A549 treated with GW870086 at 1 μM for 4 hours (cell line): ENCODE measurements around the gene SDR39U1. TPM values are rescaled to one million over a fixed set of nuclear protein-coding genes. Genes with fewer than 3 reads are reported as not detected.

Experiments
- total RNA-seq: library from RNA; stranded (reverse); fragments of 200-300 nt; extraction: Qiagen RNA extraction; gene quantifications from 5 replicates; pipeline ENCODE4 v1.2.3, GENCODE V29; 2022; ENCODE audit warnings: low read depth

SDR39U1 gene, protein sequence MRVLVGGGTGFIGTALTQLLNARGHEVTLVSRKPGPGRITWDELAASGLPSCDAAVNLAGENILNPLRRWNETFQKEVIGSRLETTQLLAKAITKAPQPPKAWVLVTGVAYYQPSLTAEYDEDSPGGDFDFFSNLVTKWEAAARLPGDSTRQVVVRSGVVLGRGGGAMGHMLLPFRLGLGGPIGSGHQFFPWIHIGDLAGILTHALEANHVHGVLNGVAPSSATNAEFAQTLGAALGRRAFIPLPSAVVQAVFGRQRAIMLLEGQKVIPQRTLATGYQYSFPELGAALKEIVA
- total RNA-seq, result 42.3 to 50.6 TPM (median 48.6 TPM) in 5 replicates

DNA sequence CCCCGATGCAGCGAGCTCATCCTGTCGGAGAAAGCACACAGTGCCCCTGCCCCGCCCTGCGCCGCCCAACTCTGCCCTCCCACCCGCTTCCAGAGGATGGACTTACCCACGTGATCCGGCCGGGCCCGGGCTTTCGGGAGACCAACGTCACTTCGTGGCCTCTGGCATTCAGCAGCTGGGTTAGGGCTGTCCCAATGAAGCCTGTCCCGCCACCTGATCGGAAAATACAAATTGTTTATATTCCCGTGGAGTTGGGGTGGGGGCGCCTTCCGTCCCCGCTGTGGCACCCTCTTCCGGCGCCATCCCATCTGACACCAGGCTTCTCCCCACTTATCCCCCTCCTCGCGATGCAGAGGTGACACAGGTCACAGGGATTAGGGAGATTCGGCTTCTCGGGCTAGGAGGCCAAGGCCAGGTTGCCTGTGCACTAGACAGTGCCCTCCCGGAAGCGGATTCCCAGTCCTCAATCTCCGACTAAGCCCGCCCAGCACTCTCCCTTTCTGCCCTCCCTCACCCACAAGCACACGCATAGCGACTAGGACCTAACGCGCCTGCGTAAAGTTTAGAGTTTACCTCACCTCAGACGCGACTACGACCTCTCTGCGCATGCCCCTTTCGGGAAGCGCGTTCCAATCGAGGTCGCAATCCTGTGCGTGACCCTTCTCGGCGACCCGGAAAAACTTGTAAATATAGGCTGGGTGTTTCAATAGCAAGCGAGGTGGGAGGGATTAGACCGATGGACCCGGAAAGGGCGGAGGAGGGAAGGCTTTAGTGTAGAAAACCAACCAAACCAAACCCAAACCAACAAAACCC lies at the start of gene SDR39U1:
Gene SDR39U1, minus strand, starts transcription at position 537 of the 813 bp plus-strand sequence. Its CDS starts 7 bp downstream, at position 530.

DNA sequence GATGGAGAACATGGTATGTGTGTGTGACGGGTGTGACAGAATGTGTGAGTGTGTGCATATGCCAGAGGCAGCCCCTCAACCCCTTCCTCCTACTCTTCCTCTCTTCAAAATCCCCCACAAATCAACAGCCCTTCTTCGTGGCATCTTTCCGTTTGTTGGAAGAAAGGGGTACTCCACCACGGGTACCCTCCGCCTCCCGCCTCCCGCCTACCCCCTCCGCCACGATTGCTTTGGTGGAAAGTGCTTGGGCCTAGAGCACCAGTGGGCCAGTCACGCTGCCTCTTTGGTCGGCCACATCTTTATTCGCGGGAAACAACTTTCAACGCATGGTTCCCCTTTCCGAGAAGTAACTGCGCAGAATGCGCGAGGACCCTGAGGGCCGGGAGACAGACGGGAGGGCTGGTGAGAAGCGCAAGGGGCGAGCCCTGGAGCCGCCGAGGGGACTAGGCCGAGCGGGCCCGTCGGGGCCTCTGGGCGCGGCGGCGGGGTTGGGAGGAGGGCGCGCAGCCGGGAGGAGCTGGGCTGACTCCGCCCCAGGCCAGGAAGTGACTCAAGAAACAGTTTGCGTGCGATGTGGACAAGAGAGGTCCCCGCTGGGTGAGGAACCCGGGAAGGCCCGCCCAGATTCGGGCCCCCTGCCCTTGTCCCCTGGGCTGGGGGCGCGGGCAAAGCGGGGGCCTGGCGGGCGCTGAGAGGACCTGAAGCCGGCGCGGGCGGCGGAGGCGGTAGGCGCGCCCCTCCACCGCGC lies 13.0 kb downstream of the SDR39U1 start, which contains the start of the genes CBLN3 and KHNYN:
Gene CBLN3, minus strand, starts transcription at position 274 of the 748 bp plus-strand sequence. CDS start 614 bp downstream, outside the sequence.
Gene KHNYN, plus strand, starts transcription at position 560 of the 748 bp plus-strand sequence. CDS start 777 bp downstream, outside the sequence.

GRCh38 chr14:24398653-24399446 lies 43.7 kb downstream of the SDR39U1 start, which contains the start of gene NYNRIN:
Gene NYNRIN (plus strand): TSS chr14:24399003. CDS start chr14:24399247, 244 bp downstream.

Other genes with a start within 250 kb of the SDR39U1 start
- gene TM9SF1, start 247.3 kb downstream of the SDR39U1 start, total RNA-seq, result 63.4 to 67.1 TPM (median 65.5 TPM) in 5 replicates
- gene TSSK4, start 237.1 kb downstream of the SDR39U1 start, total RNA-seq, result not detected in 5 replicates
- 76.1 to 96.4 TPM (median 81.8 TPM) in 5 replicates for gene CHMP4A, start 229.3 kb downstream of the SDR39U1 start, total RNA-seq
- 28.4 to 32.8 TPM (median 30.6 TPM) in 5 replicates for gene MDP1, start 226.7 kb downstream of the SDR39U1 start, total RNA-seq
- gene NEDD8, start 210.4 kb downstream of the SDR39U1 start, total RNA-seq, result 438 to 493 TPM (median 454 TPM) in 5 replicates
- 55.3 to 62.7 TPM (median 61.5 TPM) in 5 replicates for gene GMPR2, start 209.8 kb downstream of the SDR39U1 start, total RNA-seq
- gene TINF2, start 200.2 kb downstream of the SDR39U1 start, total RNA-seq, result 31.8 to 38.3 TPM (median 37.1 TPM) in 5 replicates
- 0.81 to 1.5 TPM (median 1.2 TPM) in 5 replicates for gene TGM1, start 179.6 kb downstream of the SDR39U1 start, total RNA-seq
- gene RABGGTA, start 171.2 kb downstream of the SDR39U1 start, total RNA-seq, result 16.1 to 17.8 TPM (median 17.2 TPM) in 5 replicates
- gene DHRS1, start 143.0 kb downstream of the SDR39U1 start, total RNA-seq, result 8.1 to 13.1 TPM (median 10.3 TPM) in 5 replicates
- 14.8 to 17.6 TPM (median 16.2 TPM) in 5 replicates for gene NOP9, start 142.9 kb downstream of the SDR39U1 start, total RNA-seq
- 0.17 to 0.72 TPM (median 0.19 TPM) in 5 replicates for gene CIDEB, start 134.8 kb downstream of the SDR39U1 start, total RNA-seq
- 2.8 to 5.1 TPM (median 4.4 TPM) in 5 replicates for gene LTB4R2, start 132.6 kb downstream of the SDR39U1 start, total RNA-seq
- gene LTB4R, start 131.3 kb downstream of the SDR39U1 start, total RNA-seq, result 3.9 to 6.3 TPM (median 5.2 TPM) in 5 replicates
- gene ADCY4, start 107.7 kb downstream of the SDR39U1 start, total RNA-seq, result not detected in 5 replicates
- gene RIPK3, start 102.8 kb downstream of the SDR39U1 start, total RNA-seq, result not detected in 5 replicates
- gene NFATC4, start 74.6 kb downstream of the SDR39U1 start, total RNA-seq, result 0.06 to 0.47 TPM (median 0.31 TPM) in 3 of 5 replicates, not detected in the others
- gene NYNRIN, start 43.8 kb downstream of the SDR39U1 start, total RNA-seq, result 0.25 to 0.34 TPM (median 0.26 TPM) in 5 replicates
- gene CBLN3, start 13.1 kb downstream of the SDR39U1 start, total RNA-seq, result 1.0 to 1.7 TPM (median 1.2 TPM) in 5 replicates
- gene KHNYN, start 12.8 kb downstream of the SDR39U1 start, total RNA-seq, result 23.4 to 28.8 TPM (median 27.6 TPM) in 5 replicates
- not detected in 5 replicates for gene CMA1, start 65.5 kb upstream of the SDR39U1 start, total RNA-seq
- not detected in 5 replicates for gene CTSG, start 133.5 kb upstream of the SDR39U1 start, total RNA-seq
- gene GZMH, start 166.9 kb upstream of the SDR39U1 start, total RNA-seq, result not detected in 5 replicates
- gene GZMB, start 191.4 kb upstream of the SDR39U1 start, total RNA-seq, result not detected in 5 replicates